ENCODE results near the gene F5.
"Not testable (repeated sequence)": the region's sequence is repeated elsewhere in the genome, so short reads cannot be mapped to it uniquely, and the experiment has no call there.

F5 gene

GRCh38 chr1:169510060-169510459 lies 76.2 kb downstream of the F5 start:
- TF ChIP-seq CTCF (conservative IDR thresholded peaks at IDR 0.05; ENCODE audit: low read length) = no peak
- no peak overlapping the region for H3K4me3 ChIP-seq (ENCODE audit: low read length)

GRCh38 chr1:169509354-169509753 lies 76.9 kb downstream of the F5 start:
- no peak for TF ChIP-seq CTCF (conservative IDR thresholded peaks at IDR 0.05; ENCODE audit: low read length)
- no peak overlapping the region for H3K4me3 ChIP-seq (ENCODE audit: low read length)
- no peak for DNase-seq (ENCODE audit: low read depth)

More at GRCh38 chr1:169510060-169510459, 76.2 kb downstream of the F5 start:
- DNase-seq (ENCODE audit: low read depth) = no peak

- TF ChIP-seq CTCF (conservative IDR thresholded peaks at IDR 0.05; ENCODE audit: low read length) = no peak
- no peak overlapping the region for H3K4me3 ChIP-seq (ENCODE audit: low read length)
- DNase-seq (ENCODE audit: low read depth) = no peak
Measured at GRCh38 chr1:169508432-169509338, 77.6 kb downstream of the F5 start.

- no peak for TF ChIP-seq CTCF (conservative IDR thresholded peaks at IDR 0.05; ENCODE audit: low read length)
- DNase-seq (ENCODE audit: low read depth) = no peak
Measured at GRCh38 chr1:169507413-169507812, 78.9 kb downstream of the F5 start.

GRCh38 chr1:169503601-169504000 lies 82.7 kb downstream of the F5 start:
- not testable (repeated sequence) for H3K4me3 ChIP-seq (ENCODE audit: low read length)

More at GRCh38 chr1:169507413-169507812, 78.9 kb downstream of the F5 start:
- no peak overlapping the region for H3K4me3 ChIP-seq (ENCODE audit: low read length)

GRCh38 chr1:169499807-169500206 lies 86.5 kb downstream of the F5 start:
- no peak for TF ChIP-seq CTCF (conservative IDR thresholded peaks at IDR 0.05; ENCODE audit: low read length)
- DNase-seq (ENCODE audit: low read depth) = no peak
- H3K4me3 ChIP-seq (ENCODE audit: low read length) = no peak overlapping the region

More at GRCh38 chr1:169503601-169504000, 82.7 kb downstream of the F5 start:
- not testable (repeated sequence) for DNase-seq (ENCODE audit: low read depth)

GRCh38 chr1:169497317-169497716 lies 89.0 kb downstream of the F5 start:
- no peak for DNase-seq (ENCODE audit: low read depth)

More at GRCh38 chr1:169497317-169497716, 89.0 kb downstream of the F5 start:
- no peak for TF ChIP-seq CTCF (conservative IDR thresholded peaks at IDR 0.05; ENCODE audit: low read length)
- H3K4me3 ChIP-seq (ENCODE audit: low read length) = no peak overlapping the region

All from AG10803 (cell line).